ENCODE data around the gene BBX.
A peak's percentile ranks its signal among the peaks of the same experiment; 100 is the strongest.

Gene BBX

GRCh38 chr3:107634099-107634489 is 111.3 kb downstream of the BBX start:
- Histone ChIP-seq H3K9ac (ENCODE audit: low read depth, low read length) (no peak overlapping the region), H3K4me3 (ENCODE audit: low read length) (no peak overlapping the region)

DNA sequence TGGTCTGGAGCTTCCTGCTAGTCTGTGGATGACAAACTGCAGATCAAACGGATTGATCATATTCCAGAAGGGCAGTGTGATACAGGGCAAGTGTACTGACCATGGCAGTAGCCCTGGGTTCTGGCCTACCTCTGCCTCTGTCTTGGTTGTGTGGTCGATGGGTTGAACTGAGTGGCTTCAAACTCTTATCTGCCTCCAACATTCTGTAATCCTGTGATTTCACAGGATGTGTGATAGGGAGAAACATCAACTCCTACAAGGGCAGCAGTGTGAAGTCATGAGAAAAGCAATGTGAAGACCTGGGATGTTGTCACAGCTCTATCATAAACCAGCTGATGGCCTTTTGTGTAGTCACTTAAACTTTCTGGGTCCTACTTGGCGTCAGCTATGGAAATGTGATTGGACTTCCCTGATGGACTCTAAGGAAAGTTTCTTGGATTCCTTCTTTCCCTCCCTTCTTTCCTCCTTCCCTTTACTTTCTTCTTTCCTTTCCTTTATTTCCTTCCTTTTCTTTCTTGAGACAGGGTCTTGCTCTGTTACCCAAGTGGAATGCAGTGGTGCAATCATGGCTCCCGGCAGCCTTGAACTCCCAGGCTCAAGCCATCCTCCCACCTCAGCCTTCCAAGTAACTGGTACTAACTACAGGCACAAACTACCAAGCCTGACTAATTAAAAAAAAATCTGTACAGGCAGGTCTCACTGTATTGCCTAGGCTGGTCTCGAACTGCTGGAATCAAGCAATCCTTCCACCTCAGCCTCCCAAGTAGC is 114.8 kb downstream of the BBX start:
- H3K36me3 ChIP-seq (ENCODE audit: insufficient read depth, low read length) = no peaks in the 10 kb centered on the region
- peaks cover 13% of the 10 kb centered on the region for H3K4me1 ChIP-seq (ENCODE audit: control insufficient read depth, insufficient read depth, low read length)
- H3K4me3 ChIP-seq (ENCODE audit: low read length) = no peak overlapping the region
- no peak overlapping the region for H3K9ac ChIP-seq (ENCODE audit: low read depth, low read length)
- no peak overlapping the region for H3K4me2 ChIP-seq (ENCODE audit: low read length)
- no peaks in the 10 kb centered on the region for H3K9me3 ChIP-seq (replicated peaks; ENCODE audit: low read length)
- no peaks in the 10 kb centered on the region for H3K27me3 ChIP-seq (ENCODE audit: control insufficient read depth, insufficient read depth, low read length)

More at GRCh38 chr3:107634099-107634489, 111.3 kb downstream of the BBX start:
- Histone ChIP-seq H3K36me3 (ENCODE audit: insufficient read depth, low read length) (no peaks in the 10 kb centered on the region), H3K9me3 (replicated peaks; ENCODE audit: low read length) (no peaks in the 10 kb centered on the region), H3K4me1 (ENCODE audit: control insufficient read depth, insufficient read depth, low read length) (no peaks in the 10 kb centered on the region), H3K27me3 (ENCODE audit: control insufficient read depth, insufficient read depth, low read length) (no peaks in the 10 kb centered on the region), H3K4me2 (ENCODE audit: low read length) (no peak overlapping the region)

GRCh38 chr3:107641572-107642307 is 119.0 kb downstream of the BBX start:
- Histone ChIP-seq H3K4me3 (ENCODE audit: low read length) (no peak overlapping the region), H3K9me3 (replicated peaks; ENCODE audit: low read length) (no peaks in the 10 kb centered on the region), H3K9ac (ENCODE audit: low read depth, low read length) (peak overlapping the region; percentile 14), H3K4me2 (ENCODE audit: low read length) (no peak overlapping the region), H3K4me1 (ENCODE audit: control insufficient read depth, insufficient read depth, low read length) (peaks cover 28% of the 10 kb centered on the region), H3K27me3 (ENCODE audit: control insufficient read depth, insufficient read depth, low read length) (no peaks in the 10 kb centered on the region), H3K36me3 (ENCODE audit: insufficient read depth, low read length) (no peaks in the 10 kb centered on the region)

- Histone ChIP-seq H3K9ac (ENCODE audit: low read depth, low read length) (no peak overlapping the region), H3K36me3 (ENCODE audit: insufficient read depth, low read length) (no peaks in the 10 kb centered on the region), H3K4me1 (ENCODE audit: control insufficient read depth, insufficient read depth, low read length) (peaks cover 28% of the 10 kb centered on the region), H3K27me3 (ENCODE audit: control insufficient read depth, insufficient read depth, low read length) (no peaks in the 10 kb centered on the region), H3K4me3 (ENCODE audit: low read length) (no peak overlapping the region), H3K4me2 (ENCODE audit: low read length) (no peak overlapping the region), H3K9me3 (replicated peaks; ENCODE audit: low read length) (no peaks in the 10 kb centered on the region)
Observed at GRCh38 chr3:107643038-107643883, 120.5 kb downstream of the BBX start.

DNA sequence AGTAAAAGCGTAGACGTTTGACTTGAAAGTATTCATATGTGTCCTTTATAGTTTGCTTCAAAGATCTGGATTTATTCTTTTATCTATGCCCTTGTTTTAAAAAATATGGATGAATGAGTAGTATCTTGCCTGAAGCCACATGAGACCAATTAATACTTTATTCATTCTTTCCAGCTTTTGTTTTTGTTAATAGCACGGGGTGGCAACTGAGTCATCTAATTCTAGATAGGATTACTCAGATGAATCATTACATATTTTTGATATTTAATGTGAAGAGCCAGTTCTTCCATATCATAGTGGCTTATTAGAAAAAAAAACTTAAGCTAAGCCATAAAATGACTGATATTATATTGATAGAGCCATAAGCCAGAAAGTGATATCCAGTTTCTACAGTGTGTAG is 121.9 kb downstream of the BBX start:
- Histone ChIP-seq H3K9ac (ENCODE audit: low read depth, low read length) (peak overlapping the region; percentile 14), H3K4me2 (ENCODE audit: low read length) (peak overlapping the region; percentile 59), H3K4me3 (ENCODE audit: low read length) (peak overlapping the region; percentile 30), H3K27me3 (ENCODE audit: control insufficient read depth, insufficient read depth, low read length) (no peaks in the 10 kb centered on the region), H3K9me3 (replicated peaks; ENCODE audit: low read length) (no peaks in the 10 kb centered on the region), H3K4me1 (ENCODE audit: control insufficient read depth, insufficient read depth, low read length) (peaks cover 28% of the 10 kb centered on the region), H3K36me3 (ENCODE audit: insufficient read depth, low read length) (no peaks in the 10 kb centered on the region)

DNA sequence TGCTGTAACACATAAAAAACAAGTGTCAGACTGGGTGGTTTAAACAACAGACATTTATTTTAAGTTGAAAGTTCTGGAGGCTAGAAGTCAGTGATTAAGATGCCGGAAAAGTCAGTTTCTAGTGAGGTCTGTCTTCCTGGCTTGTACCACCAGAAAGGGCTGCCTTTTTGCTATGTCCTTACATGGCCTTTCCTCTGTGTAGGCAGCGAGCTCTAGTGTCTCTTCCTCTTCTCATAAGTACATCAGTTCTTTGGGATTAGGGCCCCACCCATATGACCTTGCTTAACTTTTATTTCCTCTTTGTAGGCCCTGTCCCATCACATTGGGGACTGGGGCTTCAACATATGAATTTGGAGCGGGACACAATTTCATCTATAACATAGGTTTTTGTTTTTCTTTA is 128.0 kb downstream of the BBX start:
- Histone ChIP-seq H3K27me3 (ENCODE audit: control insufficient read depth, insufficient read depth, low read length) (no peaks in the 10 kb centered on the region), H3K9me3 (replicated peaks; ENCODE audit: low read length) (no peaks in the 10 kb centered on the region), H3K4me3 (ENCODE audit: low read length) (no peak overlapping the region)

DNA sequence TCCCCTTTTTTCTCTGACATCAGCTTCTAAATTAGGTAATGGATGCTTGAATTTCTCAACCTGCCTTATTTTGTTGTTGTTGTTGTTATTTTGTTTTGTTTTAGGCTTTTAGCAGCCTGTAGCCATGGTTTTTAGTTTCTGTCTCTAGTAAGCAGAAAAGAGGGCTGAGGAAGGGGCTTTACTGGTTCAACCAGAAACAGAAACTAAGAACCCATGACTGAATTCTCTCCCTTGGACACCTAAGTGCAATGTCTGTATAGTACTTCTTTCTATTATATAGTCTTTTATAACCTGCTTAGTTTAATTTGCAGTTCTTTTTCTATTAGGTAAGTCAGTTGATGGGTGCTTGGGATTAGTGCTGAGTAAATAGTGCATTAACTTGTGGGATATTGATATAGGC is 129.0 kb downstream of the BBX start:
- H3K4me3 ChIP-seq (ENCODE audit: low read length) = no peak overlapping the region
- H3K36me3 ChIP-seq (ENCODE audit: insufficient read depth, low read length) = no peaks in the 10 kb centered on the region
- H3K9me3 ChIP-seq (replicated peaks; ENCODE audit: low read length) = no peaks in the 10 kb centered on the region
- no peaks in the 10 kb centered on the region for H3K27me3 ChIP-seq (ENCODE audit: control insufficient read depth, insufficient read depth, low read length)
- H3K9ac ChIP-seq (ENCODE audit: low read depth, low read length) = no peak overlapping the region
- H3K4me1 ChIP-seq (ENCODE audit: control insufficient read depth, insufficient read depth, low read length) = no peaks in the 10 kb centered on the region
- H3K4me2 ChIP-seq (ENCODE audit: low read length) = no peak overlapping the region

More for the DNA sequence above, 128.0 kb downstream of the BBX start:
- no peaks in the 10 kb centered on the region for H3K36me3 ChIP-seq (ENCODE audit: insufficient read depth, low read length)
- no peak overlapping the region for H3K4me2 ChIP-seq (ENCODE audit: low read length)
- no peak overlapping the region for H3K9ac ChIP-seq (ENCODE audit: low read depth, low read length)
- H3K4me1 ChIP-seq (ENCODE audit: control insufficient read depth, insufficient read depth, low read length) = peaks cover under 1% of the 10 kb centered on the region

DNA sequence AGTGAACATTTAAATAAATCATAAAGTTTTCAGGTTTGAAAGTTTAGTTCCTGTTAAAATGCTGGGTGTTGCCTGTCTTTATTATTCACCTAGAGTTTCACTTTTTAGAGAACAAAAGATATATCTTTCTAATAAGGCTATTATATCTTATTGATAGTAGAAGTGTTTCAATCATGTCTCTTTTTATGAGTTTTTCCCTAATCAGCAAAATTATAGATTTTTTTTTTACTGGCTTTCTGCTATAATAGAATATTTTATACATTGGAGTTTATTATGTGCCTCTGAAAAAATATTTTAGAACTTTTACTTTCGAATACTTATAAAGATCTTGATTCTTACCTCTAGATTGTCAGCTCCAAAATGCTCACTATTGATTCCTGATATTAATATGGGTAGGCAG is 131.5 kb downstream of the BBX start:
- no peak overlapping the region for H3K9ac ChIP-seq (ENCODE audit: low read depth, low read length)
- H3K4me2 ChIP-seq (ENCODE audit: low read length) = no peak overlapping the region
- H3K4me1 ChIP-seq (ENCODE audit: control insufficient read depth, insufficient read depth, low read length) = peaks cover 13% of the 10 kb centered on the region
- H3K36me3 ChIP-seq (ENCODE audit: insufficient read depth, low read length) = no peaks in the 10 kb centered on the region
- H3K4me3 ChIP-seq (ENCODE audit: low read length) = no peak overlapping the region
- no peaks in the 10 kb centered on the region for H3K27me3 ChIP-seq (ENCODE audit: control insufficient read depth, insufficient read depth, low read length)
- no peaks in the 10 kb centered on the region for H3K9me3 ChIP-seq (replicated peaks; ENCODE audit: low read length)

DNA sequence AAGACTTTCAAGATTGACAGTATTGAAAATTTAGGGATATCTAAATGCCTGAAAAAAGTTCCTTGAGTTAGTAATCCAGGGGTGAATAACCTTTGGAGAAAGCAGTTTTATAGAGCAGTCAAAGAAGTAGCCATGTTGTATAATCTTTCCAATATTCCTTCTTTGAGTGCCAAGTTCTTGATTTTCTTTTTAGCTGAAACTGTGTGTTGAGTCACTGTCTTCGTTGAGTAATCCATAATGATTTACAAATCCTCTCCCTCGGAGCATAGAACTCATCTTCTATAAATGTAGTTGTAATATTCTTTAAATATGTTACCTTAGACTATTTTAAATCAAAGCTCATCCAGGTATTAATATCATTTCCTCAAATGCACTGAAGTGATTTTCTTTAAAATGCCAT is 135.2 kb downstream of the BBX start:
- Histone ChIP-seq H3K9ac (ENCODE audit: low read depth, low read length) (no peak overlapping the region), H3K9me3 (replicated peaks; ENCODE audit: low read length) (no peaks in the 10 kb centered on the region), H3K4me2 (ENCODE audit: low read length) (peak overlapping the region; percentile 12), H3K4me3 (ENCODE audit: low read length) (no peak overlapping the region), H3K4me1 (ENCODE audit: control insufficient read depth, insufficient read depth, low read length) (peaks cover 44% of the 10 kb centered on the region), H3K27me3 (ENCODE audit: control insufficient read depth, insufficient read depth, low read length) (no peaks in the 10 kb centered on the region), H3K36me3 (ENCODE audit: insufficient read depth, low read length) (no peaks in the 10 kb centered on the region)

DNA sequence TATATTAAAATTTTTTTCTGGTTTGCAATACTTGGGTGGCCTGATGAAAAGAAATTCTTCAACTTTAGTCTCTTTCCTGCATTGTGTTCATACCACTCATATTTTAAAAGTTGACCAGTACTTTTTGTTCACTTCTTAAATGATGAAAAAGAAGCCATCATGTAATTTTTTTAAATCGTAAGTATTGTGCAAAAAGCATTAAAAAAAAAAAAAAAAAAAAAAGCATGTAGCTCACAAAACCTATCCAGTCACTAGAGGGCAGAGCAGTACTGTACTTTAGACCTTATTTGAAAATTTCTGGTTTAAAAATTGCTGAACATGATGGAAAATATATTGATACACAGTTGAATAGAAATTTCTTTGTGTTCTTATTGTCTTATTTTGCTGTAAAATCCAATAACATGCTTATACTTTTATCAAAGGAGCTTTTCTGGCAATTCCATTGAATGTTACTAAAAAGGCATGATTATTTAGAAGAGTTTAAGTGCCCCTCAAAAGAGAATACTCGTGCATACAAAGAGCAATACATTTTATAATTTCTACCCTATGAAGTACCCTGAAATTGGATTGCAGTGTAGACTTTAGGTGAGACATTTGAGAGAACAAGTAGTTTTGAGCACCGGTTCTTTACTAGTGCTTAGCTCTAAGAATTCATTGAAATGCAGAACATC is 137.7 kb downstream of the BBX start:
- Histone ChIP-seq H3K9me3 (replicated peaks; ENCODE audit: low read length) (no peaks in the 10 kb centered on the region), H3K27me3 (ENCODE audit: control insufficient read depth, insufficient read depth, low read length) (no peaks in the 10 kb centered on the region), H3K4me2 (ENCODE audit: low read length) (peak overlapping the region; percentile 28), H3K36me3 (ENCODE audit: insufficient read depth, low read length) (no peaks in the 10 kb centered on the region), H3K4me1 (ENCODE audit: control insufficient read depth, insufficient read depth, low read length) (peaks cover 60% of the 10 kb centered on the region), H3K4me3 (ENCODE audit: low read length) (no peak overlapping the region), H3K9ac (ENCODE audit: low read depth, low read length) (peak overlapping the region; percentile 75)

All from skeletal muscle satellite cell (primary cell).